Stimulated activated CD8-positive, alpha-beta memory T cell treated with anti-CD3 and anti-CD28 coated beads, Interleukin-2, amount 100 ng/mL, for 1 hour (primary cell): ENCODE measurements around the gene ITIH4.
A peak's percentile ranks its signal among the peaks of the same experiment; 100 is the strongest.

Source experiments
- DNase-seq, 2 donors: peaks; one replicate each; pipeline ENCODE4 v3.0.0-alpha.2; 2020; ENCODE audit warnings: low read depth in 2 of 2

Gene ITIH4

GRCh38 chr3:52848617-52849016, 18.1 kb upstream of the ITIH4 start:
- no peak for DNase-seq

GRCh38 chr3:52847726-52848125, 17.3 kb upstream of the ITIH4 start:
- no peak for DNase-seq

- no peak for DNase-seq
These were observed 16.8 kb upstream of the ITIH4 start for GRCh38 chr3:52847241-52847640.

- DNase-seq: no peak
These were observed 16.0 kb upstream of the ITIH4 start for GRCh38 chr3:52846432-52846965.

GRCh38 chr3:52845691-52846431, 15.4 kb upstream of the ITIH4 start:
- DNase-seq: no peak

GRCh38 chr3:52845157-52845556, 14.7 kb upstream of the ITIH4 start:
- no peak for DNase-seq

- DNase-seq: no peak
These were observed 14.0 kb upstream of the ITIH4 start for GRCh38 chr3:52844290-52844975.

- no peak for DNase-seq
These were observed 13.4 kb upstream of the ITIH4 start for GRCh38 chr3:52843881-52844280.

GRCh38 chr3:52843108-52843865, 12.8 kb upstream of the ITIH4 start:
- DNase-seq: no peak

- no peak for DNase-seq
These were observed 12.0 kb upstream of the ITIH4 start for GRCh38 chr3:52842424-52842823.

GRCh38 chr3:52841981-52842340, 11.5 kb upstream of the ITIH4 start:
- DNase-seq: no peak

- no peak for DNase-seq
These were observed 10.9 kb upstream of the ITIH4 start for GRCh38 chr3:52841211-52841980.

GRCh38 chr3:52839892-52840545, 9.5 kb upstream of the ITIH4 start:
- DNase-seq: no peak

- DNase-seq: no peak
These were observed 8.8 kb upstream of the ITIH4 start for GRCh38 chr3:52839268-52839575.

- DNase-seq: peak in 1 of 2 donors; percentile 6
These were observed 8.2 kb upstream of the ITIH4 start for GRCh38 chr3:52838561-52839267.

- DNase-seq: no peak
These were observed 6.5 kb upstream of the ITIH4 start for GRCh38 chr3:52836986-52837385.

- no peak for DNase-seq
These were observed 6.0 kb upstream of the ITIH4 start for GRCh38 chr3:52836471-52836845.

- no peak for DNase-seq
These were observed 5.4 kb upstream of the ITIH4 start for GRCh38 chr3:52835766-52836470.

- DNase-seq: no peak
These were observed 4.5 kb upstream of the ITIH4 start, which contains the start of gene MUSTN1 for GRCh38 chr3:52834871-52835501. TSS of gene MUSTN1 (minus strand) at chr3:52835019. CDS start at chr3:52834948, 71 bp downstream.

GRCh38 chr3:52833202-52833601, 2.7 kb upstream of the ITIH4 start:
- DNase-seq: no peak
